Measurements from ENCODE around the gene PRSS35.

- TF ChIP-seq EP300 (IDR thresholded peaks at IDR 0.05; ENCODE audit: borderline replicate concordance in 1 of 2, low read depth in 1 of 2, low read length in 1 of 2) (no peak), JUND (IDR thresholded peaks at IDR 0.05) (no peak), REST (IDR thresholded peaks at IDR 0.05; ENCODE audit: low read depth, low read length) (no peak), SMC3 (IDR thresholded peaks at IDR 0.05; ENCODE audit: low read depth, low read length) (no peak), YY1 (IDR thresholded peaks at IDR 0.05; ENCODE audit: low read depth) (no peak), CTCF (IDR thresholded peaks at IDR 0.05) (no peak), USF1 (IDR thresholded peaks at IDR 0.05; ENCODE audit: borderline replicate concordance, low read depth) (no peak), TAF1 (IDR thresholded peaks at IDR 0.05; ENCODE audit: borderline replicate concordance, low read depth, low read length) (no peak), RCOR1 (IDR thresholded peaks at IDR 0.05; ENCODE audit: low read length) (no peak), MAX (IDR thresholded peaks at IDR 0.05; ENCODE audit: low read depth) (no peak), FOXJ3 (CRISPR knock-in tag; IDR thresholded peaks at IDR 0.05) (no peak), MXI1 (IDR thresholded peaks at IDR 0.05; ENCODE audit: low read depth, low read length) (no peak), CHD2 (IDR thresholded peaks at IDR 0.05; ENCODE audit: low read length, partially characterized antibody) (no peak), RAD21 (IDR thresholded peaks at IDR 0.05; ENCODE audit: low read length) (no peak)
Measured at GRCh38 chr6:83463886-83464285, 48.4 kb upstream of the PRSS35 start.

Data from SK-N-SH (cell line).